GM18505 (cell line): ENCODE data around the gene GNB1.

Source experiments
- ATAC-seq: cut with Tn5 transposase; IDR thresholded peaks from one replicate; pipeline ENCODE4 v1.9.1; 2021; ENCODE audit not compliant: unreplicated experiment
- POLR2A ChIP-seq: IDR thresholded peaks from 4 replicates; pipeline ENCODE4 v1.6.1; 2011; ENCODE audit warnings: borderline replicate concordance; ENCODE audit not compliant: insufficient read depth, insufficient read length; ENCODE audit errors: extremely low read depth

The GNB1 gene

DNA sequence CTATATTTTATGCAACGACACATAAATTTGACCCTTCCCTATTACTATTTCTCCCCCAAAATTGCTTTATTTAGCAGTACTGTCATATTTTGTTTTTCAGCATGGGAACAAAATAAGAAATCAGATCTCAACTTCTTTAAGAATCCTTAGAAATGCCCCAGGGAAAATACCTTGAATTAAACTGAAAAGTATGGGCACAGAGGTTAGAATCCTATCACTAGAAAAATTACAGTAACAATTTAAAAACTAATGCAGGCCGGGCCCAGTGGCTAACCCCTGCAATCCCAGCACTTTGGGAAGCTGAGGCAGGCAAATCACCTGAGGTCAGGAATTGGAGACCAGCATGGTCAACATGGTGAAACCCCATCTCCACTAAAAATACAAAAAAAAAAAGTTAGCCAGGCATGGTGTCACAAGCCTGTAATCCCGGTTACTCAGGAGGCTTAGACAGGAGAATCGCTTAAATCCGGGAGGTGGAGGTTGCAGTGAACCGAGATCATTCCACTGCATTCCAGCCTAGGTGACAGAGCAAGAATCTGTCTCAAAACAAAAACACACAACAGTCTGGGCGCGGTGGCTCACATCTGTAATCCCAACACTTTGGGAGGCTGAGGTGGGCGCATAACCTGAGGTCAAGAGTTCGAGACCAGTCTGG, 51.4 kb downstream of the GNB1 start:
- ATAC-seq: no peak
- no peak for TF ChIP-seq POLR2A

DNA sequence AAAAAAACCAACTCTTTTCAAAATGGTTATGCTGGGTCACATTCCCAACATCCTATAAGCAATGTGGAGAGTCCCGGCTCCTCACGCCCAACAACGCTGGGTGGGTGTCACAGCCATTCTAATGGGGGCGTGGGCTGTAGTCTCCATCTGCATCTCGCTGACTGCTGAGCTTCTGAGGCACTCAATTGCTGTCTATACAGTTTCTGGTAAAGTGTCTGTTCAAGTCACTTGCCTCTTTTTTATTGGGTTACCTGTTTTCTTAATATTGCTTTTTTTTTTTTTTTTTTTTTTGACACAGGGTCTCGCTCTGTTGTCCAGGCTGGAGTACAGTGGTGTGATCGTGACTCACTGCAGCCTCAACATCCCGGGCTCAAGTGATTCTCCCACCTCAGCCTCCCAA, 54.8 kb downstream of the GNB1 start:
- no peak for ATAC-seq
- no peak for TF ChIP-seq POLR2A

DNA sequence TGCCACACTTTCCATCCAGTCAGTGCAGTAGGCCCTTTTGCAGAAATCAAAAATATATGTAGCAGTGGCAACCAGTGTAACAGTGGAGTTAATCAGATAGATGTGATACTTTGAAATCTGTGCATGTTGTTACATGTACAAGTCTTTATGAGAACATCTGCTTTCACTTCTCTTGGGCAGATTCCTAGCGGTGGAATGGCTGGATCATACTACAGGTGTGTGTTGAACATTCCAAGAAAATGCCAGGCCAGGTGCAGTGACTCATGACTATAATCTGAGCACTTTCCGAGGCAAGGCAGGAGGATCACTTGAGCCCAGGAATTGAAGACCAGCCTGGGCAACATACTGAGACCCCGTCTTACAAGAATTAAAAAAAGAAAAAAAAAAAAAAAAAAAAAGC, 55.3 kb downstream of the GNB1 start:
- no peak for TF ChIP-seq POLR2A
- no peak for ATAC-seq

DNA sequence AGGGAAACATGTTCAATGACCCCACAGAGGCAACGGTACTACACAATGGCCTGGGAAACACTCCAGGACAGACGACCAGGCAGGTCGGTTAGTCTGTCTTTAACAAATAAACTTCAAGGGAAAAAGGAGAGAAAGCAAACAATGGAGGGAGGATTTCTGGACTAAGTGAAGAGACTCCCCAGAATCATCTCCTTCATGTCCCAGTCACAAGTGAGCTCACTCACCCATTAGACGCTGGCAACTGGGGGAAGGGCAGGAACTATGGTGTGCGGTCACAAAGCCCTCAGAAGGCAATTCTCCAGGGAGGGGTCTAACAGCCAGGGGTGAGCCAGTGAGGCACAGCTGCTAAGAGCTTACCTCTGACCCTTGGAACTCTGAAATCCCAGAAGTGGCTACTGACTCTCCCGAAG, 57.0 kb downstream of the GNB1 start:
- ATAC-seq: no peak
- no peak for TF ChIP-seq POLR2A

GRCh38 chr1:1833456-1833855, 57.4 kb downstream of the GNB1 start:
- no peak for ATAC-seq
- TF ChIP-seq POLR2A: no peak

GRCh38 chr1:1832820-1833219, 58.1 kb downstream of the GNB1 start:
- no peak for ATAC-seq
- no peak for TF ChIP-seq POLR2A

DNA sequence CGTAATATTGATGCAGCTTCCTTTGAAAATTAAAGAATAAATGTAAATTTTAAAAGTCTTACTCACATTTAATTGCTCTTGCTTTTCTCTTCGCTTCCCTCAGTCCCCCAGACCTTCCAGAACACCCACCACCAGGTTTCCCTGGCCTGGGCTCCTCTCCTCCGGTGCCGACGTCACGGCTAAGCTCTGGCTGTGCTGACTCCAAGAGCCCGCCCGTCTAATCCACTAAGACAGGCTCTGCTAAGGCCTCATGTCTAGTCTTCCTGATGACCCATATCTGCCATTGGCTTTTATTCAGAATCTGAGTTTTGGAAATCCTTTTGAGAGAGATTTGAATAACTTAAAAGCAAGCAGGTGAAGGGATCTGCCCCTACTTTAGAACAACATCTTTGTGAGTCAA, 58.7 kb downstream of the GNB1 start:
- no peak for ATAC-seq
- no peak for TF ChIP-seq POLR2A

- TF ChIP-seq POLR2A: no peak
- ATAC-seq: no peak
These were observed 63.6 kb downstream of the GNB1 start for GRCh38 chr1:1827089-1827848.

DNA sequence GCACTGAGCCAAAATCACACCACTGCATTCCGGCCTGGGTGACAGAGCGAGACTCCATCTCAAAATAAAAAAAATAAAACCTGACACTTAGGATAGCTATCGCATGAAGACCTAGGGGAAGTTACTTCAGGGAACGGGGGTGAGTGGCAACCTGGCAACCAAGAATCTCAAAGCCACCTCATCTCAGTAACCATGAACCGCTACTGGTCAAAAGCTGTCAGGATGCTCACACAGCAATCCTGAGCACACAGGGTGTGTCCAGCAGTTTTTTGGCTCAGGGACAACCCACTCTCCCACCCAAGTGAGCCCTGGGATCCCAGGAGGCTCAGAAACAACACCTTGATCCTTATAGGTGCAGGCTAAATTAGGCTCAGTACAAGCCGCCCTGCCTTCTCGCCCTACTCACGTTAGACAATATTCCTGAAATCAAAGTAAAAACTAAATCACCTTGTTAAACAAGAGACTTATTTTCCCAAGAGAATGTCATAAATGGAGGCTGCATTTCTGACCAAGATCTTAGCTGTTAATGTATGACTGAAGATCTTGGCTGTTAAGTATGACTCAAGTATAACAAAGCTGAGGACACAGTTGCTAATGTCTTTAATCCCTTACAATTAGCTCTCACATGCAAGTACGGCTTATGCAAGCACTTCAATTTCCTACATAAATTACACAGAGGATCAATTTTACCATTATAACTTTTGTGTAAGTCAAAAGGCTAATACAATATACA, 64.4 kb downstream of the GNB1 start:
- ATAC-seq: no peak
- no peak for TF ChIP-seq POLR2A

GRCh38 chr1:1825217-1825616, 65.7 kb downstream of the GNB1 start:
- no peak for TF ChIP-seq POLR2A
- ATAC-seq: no peak

- no peak for TF ChIP-seq POLR2A
- ATAC-seq: no peak
These were observed 71.1 kb downstream of the GNB1 start for GRCh38 chr1:1819762-1820161.

- no peak for ATAC-seq
- no peak for TF ChIP-seq POLR2A
These were observed 73.7 kb downstream of the GNB1 start for GRCh38 chr1:1817221-1817620.

DNA sequence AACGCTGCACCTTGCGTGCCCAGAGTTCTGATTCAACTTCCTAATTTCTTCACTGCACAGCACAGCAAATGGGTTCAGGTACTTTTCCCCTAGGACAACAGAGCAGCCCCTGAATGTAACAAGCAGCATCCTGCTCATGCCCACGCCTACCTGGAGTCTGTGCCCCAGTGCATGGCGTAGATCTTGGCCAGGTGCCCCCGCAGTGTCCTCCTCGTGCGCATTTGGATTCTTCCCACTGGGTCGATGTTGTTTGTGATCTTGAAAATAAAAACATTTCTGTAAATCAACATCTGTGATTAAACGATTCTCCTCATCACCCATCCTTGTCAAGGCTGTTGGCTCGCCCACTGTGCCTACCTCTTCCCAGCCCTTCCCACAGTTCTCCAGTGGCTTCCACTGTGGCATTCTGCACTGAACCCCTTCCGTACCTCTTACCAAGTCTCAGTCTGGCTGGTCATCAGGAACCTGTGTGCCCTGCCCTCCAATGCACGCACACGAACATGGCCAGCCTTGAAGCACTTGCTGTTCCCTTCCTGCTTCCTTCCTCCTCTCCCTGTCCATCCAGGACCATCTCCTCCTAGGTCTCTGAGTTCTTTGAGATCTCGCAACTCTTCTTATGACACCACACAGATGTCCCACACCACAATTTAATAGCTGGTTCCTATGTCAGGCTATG, 75.1 kb downstream of the GNB1 start:
- no peak for ATAC-seq
- no peak for TF ChIP-seq POLR2A
